CD4-positive, alpha-beta T cell treated with Interleukin-10 for 1 hour (primary cell): Measurements from ENCODE around the gene TRIM5.
A peak's percentile ranks its signal among the peaks of the same experiment; 100 is the strongest.
"Not testable (repeated sequence)": the region's sequence is repeated elsewhere in the genome, so short reads cannot be mapped to it uniquely, and the experiment has no call there.

Experiments
- DNase-seq: peaks from one replicate; pipeline ENCODE4 v3.0.0-alpha.2; 2020

Gene TRIM5, protein sequence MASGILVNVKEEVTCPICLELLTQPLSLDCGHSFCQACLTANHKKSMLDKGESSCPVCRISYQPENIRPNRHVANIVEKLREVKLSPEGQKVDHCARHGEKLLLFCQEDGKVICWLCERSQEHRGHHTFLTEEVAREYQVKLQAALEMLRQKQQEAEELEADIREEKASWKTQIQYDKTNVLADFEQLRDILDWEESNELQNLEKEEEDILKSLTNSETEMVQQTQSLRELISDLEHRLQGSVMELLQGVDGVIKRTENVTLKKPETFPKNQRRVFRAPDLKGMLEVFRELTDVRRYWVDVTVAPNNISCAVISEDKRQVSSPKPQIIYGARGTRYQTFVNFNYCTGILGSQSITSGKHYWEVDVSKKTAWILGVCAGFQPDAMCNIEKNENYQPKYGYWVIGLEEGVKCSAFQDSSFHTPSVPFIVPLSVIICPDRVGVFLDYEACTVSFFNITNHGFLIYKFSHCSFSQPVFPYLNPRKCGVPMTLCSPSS

DNA sequence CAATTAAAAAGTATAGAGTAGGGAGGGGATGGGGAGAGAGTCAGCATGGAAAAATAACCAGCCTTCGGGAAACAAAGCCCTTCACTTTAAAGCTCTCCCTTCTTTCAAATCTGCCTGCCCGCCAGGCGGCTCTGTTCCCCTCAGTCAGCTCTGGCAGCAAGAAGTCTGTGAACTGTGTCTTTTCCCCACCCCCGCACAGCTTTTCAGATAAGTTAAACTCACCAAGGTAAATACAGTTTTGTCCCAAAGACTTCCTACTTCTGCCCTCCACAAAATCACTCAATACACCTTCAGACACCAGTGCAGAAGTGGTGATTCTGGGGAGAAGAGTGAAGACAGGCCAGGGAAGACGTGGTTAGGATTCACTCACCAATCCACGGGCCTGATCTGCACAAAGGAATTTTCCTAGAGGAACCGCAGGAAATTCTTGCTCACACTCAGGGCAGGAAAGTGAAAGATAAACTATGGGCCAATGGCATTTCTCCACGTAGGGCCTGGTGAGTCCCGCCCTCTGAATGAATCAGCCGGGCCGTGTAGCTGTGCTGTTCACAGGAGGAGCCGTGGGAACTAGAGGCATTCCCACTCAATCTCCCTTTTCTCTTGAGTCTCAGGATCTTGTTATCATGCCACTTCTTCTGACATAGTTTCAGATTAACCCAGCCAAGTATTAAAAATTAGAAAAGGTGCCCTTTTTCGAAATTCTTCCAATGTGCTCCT lies at the start of gene TRIM5:
Gene TRIM5 (minus strand): TSS at position 429 of the 717 bp plus-strand sequence. CDS start 4,897 bp downstream, outside the sequence.
- DNase-seq, result peak; percentile 83

- DNase-seq, result no peak
Measured at GRCh38 chr11:5727691-5728090, 42.8 kb upstream of the TRIM5 start.

DNA sequence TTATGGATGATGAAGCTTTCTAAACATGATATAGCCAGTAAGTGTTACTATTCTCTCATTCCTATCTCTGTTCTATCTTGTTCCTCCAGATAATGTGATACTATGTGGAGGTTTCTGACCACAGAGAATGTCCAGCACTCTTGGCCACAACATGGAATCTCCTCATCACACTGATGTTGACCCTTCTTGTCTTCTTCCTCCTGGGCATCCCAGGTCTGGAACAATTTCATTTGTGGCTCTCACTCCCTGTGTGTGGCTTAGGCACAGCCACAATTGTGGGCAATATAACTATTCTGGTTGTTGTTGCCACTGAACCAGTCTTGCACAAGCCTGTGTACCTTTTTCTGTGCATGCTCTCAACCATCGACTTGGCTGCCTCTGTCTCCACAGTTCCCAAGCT lies 41.5 kb upstream of the TRIM5 start:
- no peak for DNase-seq

GRCh38 chr11:5722622-5723021 lies 37.7 kb upstream of the TRIM5 start:
- DNase-seq, result no peak

DNA sequence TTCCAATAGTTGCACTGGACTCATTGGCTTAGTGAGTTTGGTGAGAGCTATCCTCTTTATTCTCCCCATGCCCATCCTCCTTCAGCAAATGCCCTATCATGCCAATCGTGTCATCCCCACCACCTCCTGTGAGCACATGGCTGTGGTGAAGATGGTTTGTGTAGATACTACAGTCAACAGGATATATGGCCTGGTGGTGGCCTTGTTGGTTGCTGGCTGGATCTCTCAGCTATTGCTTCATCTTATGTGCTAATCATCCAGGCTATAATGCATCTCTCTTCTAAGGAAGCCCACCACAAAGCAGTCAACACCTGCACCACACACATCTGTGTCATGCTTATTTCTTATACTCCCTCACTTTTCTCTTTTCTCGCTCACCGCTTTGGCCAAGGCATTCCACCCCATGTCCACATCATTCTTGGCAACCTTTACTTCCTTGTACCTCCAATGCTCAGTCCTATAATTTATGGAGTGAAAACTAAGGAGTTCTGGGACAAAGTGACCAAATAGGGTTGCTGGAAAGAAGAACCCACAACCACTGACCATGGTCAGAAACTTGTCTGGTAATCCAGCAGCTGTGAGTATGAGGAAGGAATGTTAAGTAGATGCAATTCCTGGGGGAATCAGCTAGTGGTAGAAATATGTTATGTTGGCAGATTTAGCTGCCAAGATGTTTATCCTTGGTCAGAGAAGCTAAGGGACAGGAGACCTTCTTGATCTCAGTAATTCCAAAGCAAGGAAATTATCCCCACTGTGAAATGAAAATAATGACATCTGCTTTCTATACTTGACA lies 35.0 kb upstream of the TRIM5 start:
- DNase-seq, result no peak

GRCh38 chr11:5716518-5716917 lies 31.6 kb upstream of the TRIM5 start:
- DNase-seq, result not testable (repeated sequence)

- no peak for DNase-seq
Measured at GRCh38 chr11:5713695-5714094, 28.8 kb upstream of the TRIM5 start.

DNA sequence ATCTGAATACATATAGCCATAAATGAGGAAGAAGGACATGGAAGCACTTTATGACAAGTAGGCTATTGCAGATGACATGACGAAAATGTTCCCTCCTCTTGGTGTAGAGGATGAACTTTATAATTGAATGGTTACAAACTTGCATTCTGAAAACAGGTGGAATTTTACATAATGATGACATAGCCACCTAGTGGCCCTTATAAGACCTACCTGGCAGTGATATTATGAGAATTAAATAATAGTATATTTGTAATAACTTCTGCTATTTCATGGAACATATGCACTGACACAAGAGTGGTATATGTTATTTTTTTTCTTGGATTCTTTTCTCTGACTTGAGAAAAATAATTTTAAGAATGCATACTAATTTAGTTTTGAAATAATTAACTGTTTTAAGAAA lies 27.6 kb upstream of the TRIM5 start:
- peak; percentile 36 for DNase-seq

- DNase-seq, result no peak
Measured at GRCh38 chr11:5705688-5706087, 20.8 kb upstream of the TRIM5 start.

GRCh38 chr11:5703741-5704536 lies 19.1 kb upstream of the TRIM5 start:
- DNase-seq, result no peak

DNA sequence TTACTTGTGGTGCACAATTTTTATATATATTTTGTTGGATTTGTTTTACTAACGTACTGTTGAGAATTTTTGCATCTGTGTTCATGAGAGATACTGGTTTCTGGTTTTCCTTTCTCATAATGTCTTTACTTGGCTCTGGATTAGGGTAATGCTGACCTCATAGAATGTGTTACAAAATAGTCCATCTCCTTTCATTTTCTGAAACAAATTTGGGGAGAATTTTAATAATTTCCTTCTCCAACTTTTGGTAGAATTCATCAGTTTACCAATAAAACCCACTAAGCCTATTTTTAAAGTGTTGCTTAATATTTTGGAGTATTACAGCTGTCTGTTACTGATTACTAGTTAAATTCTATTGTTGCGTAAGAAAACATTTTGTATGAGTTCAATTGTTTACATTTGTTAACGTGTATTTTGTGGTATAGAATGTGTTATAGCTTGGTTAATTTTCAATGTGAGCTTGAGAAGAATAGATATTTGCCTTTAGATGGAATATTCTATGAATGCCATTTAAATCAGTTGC lies 16.2 kb upstream of the TRIM5 start:
- no peak for DNase-seq

GRCh38 chr11:5700421-5701054 lies 15.7 kb upstream of the TRIM5 start:
- no peak for DNase-seq

GRCh38 chr11:5698281-5698680 lies 13.4 kb upstream of the TRIM5 start:
- no peak for DNase-seq

DNA sequence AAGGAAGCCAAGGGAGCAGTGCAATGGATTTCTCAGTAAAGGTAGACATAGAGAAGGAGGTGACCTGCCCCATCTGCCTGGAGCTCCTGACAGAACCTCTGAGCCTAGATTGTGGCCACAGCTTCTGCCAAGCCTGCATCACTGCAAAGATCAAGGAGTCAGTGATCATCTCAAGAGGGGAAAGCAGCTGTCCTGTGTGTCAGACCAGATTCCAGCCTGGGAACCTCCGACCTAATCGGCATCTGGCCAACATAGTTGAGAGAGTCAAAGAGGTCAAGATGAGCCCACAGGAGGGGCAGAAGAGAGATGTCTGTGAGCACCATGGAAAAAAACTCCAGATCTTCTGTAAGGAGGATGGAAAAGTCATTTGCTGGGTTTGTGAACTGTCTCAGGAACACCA lies 11.3 kb upstream of the TRIM5 start:
- no peak for DNase-seq

DNA sequence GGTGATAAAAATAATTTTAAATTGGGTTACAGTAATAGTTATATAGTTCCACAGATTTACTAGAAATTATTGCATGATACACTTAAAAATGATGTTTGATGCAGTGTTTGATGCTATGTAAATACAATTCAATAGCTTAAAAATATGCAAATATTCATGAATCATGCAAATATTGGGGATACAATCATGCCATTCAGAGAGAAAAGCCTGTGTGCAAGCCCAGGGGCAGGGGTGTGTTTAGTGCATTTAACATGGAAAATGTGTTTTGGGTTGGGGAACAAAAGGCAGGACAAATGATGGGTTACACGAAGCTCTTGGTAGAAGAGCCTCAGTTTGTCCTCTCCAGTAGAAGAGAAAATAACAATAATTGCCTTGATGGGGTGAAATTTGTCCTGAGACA lies 10.7 kb upstream of the TRIM5 start:
- DNase-seq, result no peak

GRCh38 chr11:5694642-5695041 lies 9.8 kb upstream of the TRIM5 start:
- no peak for DNase-seq

DNA sequence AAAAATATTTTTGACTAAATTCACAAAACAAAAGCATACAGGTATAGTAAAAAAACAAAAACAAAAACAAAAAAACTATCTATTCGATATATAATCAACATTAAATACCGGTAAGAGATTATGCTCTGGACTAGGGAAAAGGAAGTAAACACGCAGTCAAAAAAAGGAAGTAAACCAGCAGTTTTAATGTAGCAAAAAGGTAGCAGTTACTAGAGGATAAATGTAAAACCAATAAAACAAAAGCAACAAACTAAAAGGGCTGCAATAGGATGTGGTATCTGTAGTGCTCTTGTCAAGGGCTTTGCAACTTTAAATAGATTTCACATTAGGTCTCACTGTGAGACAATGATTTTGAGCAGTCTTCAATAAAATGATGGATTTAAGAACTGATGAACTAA lies 7.1 kb upstream of the TRIM5 start:
- DNase-seq, result peak; percentile 20

- DNase-seq, result peak; percentile 15
Measured at GRCh38 chr11:5691238-5691963, 6.5 kb upstream of the TRIM5 start.

DNA sequence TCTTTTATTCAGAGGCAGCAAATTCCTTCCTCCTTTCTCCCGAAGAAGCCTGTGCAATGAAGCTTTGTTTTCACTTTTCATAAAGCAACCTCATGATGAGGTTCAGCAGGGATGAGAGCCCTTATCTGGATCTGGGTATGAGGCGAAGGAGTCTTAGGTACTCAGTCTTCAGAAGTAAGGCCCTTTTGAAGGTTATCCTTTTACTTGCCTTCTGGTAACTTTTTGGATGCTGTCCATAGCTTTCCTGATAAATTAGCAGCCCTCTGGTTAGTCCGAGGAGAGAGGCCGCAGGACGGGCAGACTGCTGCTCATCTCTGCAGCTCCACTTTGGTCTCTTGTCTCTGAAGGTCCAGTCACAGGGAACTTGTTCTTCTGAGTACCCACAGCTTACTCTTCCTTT lies 5.9 kb upstream of the TRIM5 start:
- DNase-seq, result peak; percentile 15

GRCh38 chr11:5690216-5690615 lies 5.3 kb upstream of the TRIM5 start:
- no peak for DNase-seq

DNA sequence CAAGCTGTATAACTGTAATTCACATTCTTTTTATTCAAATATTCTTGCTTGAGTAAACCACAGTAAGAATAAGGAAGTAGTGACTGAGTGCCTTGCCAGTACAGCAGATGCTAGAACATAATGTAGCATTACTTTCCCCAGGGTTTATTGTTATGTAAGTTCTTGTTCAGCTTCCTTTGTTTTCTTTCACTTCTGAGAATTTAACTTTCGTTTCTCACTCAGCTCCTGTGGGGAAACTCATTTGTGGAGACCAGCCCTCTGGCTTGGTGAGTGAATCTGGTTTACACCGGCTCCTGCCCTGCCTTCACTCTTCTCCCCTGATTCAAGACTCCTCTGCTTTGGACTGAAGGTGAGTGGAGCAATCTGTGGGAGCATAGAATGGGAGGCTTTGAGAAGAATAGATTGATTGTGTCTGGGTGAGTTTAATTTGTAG lies 4.7 kb upstream of the TRIM5 start, which contains the start of gene TRIM22:
Gene TRIM22 (plus strand): TSS at position 240 of the 433 bp plus-strand sequence. CDS start 6,443 bp downstream, outside the sequence.
- peak; percentile 79 for DNase-seq
